Keratinocyte (primary cell): ENCODE measurements around the gene PCTP. TPM values are rescaled to one million over a fixed set of nuclear protein-coding genes. Genes with fewer than 3 reads are reported as not detected.
A peak's percentile ranks its signal among the peaks of the same experiment; 100 is the strongest.

Source experiments
- DNase-seq: peaks from one replicate; pipeline ENCODE4 v3.0.0-alpha.2; 2011; ENCODE audit warnings: low read depth, missing footprints, low spot score
- FAIRE-seq: peaks from 2 replicates; lab custom pipeline; 2011; peaks lifted over from hg19 to GRCh38; lab: Jason Lieb, UNC
- H2AFZ ChIP-seq: 2 replicates; pipeline ENCODE4 v1.6.0; 2012; ENCODE audit warnings: low read length, control low read depth, inconsistent platforms; ENCODE audit not compliant: control insufficient read depth
- H3K27ac ChIP-seq: 2 replicates; pipeline ENCODE4 v1.5.1; 2011; ENCODE audit warnings: low read length; ENCODE audit not compliant: control insufficient read depth, insufficient read depth
- H3K27me3 ChIP-seq: 3 replicates; pipeline ENCODE4 v1.6.0; 2011; ENCODE audit warnings: low read length; ENCODE audit not compliant: control insufficient read depth, insufficient read depth; ENCODE audit errors: extremely low read depth
- H3K36me3 ChIP-seq, 2 experiments: 2 replicates in 1 of 2; 3 replicates in 1 of 2; pipeline ENCODE4 v1.5.1; 2011; ENCODE audit warnings: low read length in 2 of 2, mild to moderate bottlenecking in 1 of 2; ENCODE audit not compliant: control insufficient read depth in 2 of 2, insufficient read depth in 2 of 2; ENCODE audit errors: extremely low read depth in 1 of 2
- H3K4me1 ChIP-seq: 3 replicates; pipeline ENCODE4 v1.5.1; 2011; ENCODE audit warnings: low read length; ENCODE audit not compliant: control insufficient read depth, insufficient read depth; ENCODE audit errors: extremely low read depth
- H3K4me2 ChIP-seq: 3 replicates; pipeline ENCODE4 v1.6.0; 2011; ENCODE audit warnings: low read depth, low read length; ENCODE audit not compliant: control insufficient read depth, insufficient read depth; ENCODE audit errors: extremely low read depth
- H3K4me3 ChIP-seq, 3 experiments: fragments of 200-600 bp in 1 of 3; sonication (generic) in 1 of 3; 2 replicates in 2 of 3; 3 replicates in 1 of 3; pipeline ENCODE4 v1.5.1; 2011 to 2016; ENCODE audit warnings: low read length in 3 of 3, mild to moderate bottlenecking in 3 of 3, control low read depth in 2 of 3, inconsistent platforms in 1 of 3, low read depth in 1 of 3, mixed read lengths in 1 of 3, mixed run types in 1 of 3, moderate library complexity in 1 of 3; ENCODE audit not compliant: control insufficient read depth in 2 of 3, insufficient read depth in 2 of 3; ENCODE audit errors: extremely low read depth in 1 of 3
- H3K79me2 ChIP-seq: 2 replicates; pipeline ENCODE4 v1.6.0; 2012; ENCODE audit warnings: low read length; ENCODE audit not compliant: control insufficient read depth, insufficient read depth
- H3K9ac ChIP-seq: 3 replicates; pipeline ENCODE4 v1.6.0; 2011; ENCODE audit warnings: low read length; ENCODE audit not compliant: control insufficient read depth, insufficient read depth; ENCODE audit errors: extremely low read depth
- H3K9me1 ChIP-seq: 3 replicates; pipeline ENCODE4 v1.6.0; 2011; ENCODE audit warnings: low read length; ENCODE audit not compliant: control insufficient read depth, insufficient read depth; ENCODE audit errors: extremely low read depth
- H3K9me3 ChIP-seq: 2 replicates; pipeline ENCODE4 v1.5.1; 2012; ENCODE audit warnings: low read depth, low read length; ENCODE audit not compliant: control insufficient read depth
- H4K20me1 ChIP-seq: 3 replicates; pipeline ENCODE4 v1.6.0; 2011; ENCODE audit warnings: low read length; ENCODE audit not compliant: control insufficient read depth, insufficient read depth; ENCODE audit errors: extremely low read depth
- EZH2 ChIP-seq: IDR thresholded peaks from one replicate; pipeline ENCODE4 v1.6.1; 2012; ENCODE audit warnings: inconsistent platforms, mild to moderate bottlenecking, low read length, moderate library complexity
- dilution Hi-C: fragments of 300-500 bp; cut with MboI; formaldehyde crosslinking; loops from one replicate; pipeline ENCODE4 v1.7.0; 2020; ENCODE audit warnings: low sequenced_read_pairs; ENCODE audit not compliant: extremely low pct_ligation_motif_present
- polyA plus RNA-seq, 5 experiments: library from polyadenylated mRNA; depleted of rRNA in 3 of 5; stranded (reverse) in 3 of 5; stranded (forward) in 1 of 5; unstranded in 1 of 5; fragments of >200 nt; gene quantifications; 1 replicate in 1 of 5; 2 replicates in 3 of 5; 3 replicates in 1 of 5; pipeline versions ENCODE4 v1.2.1 to v1.2.3, GENCODE V29; 2011 to 2012; ENCODE audit warnings: missing spikeins in 2 of 5, low read depth in 1 of 5, low replicate concordance in 1 of 5
- TF ChIP-seq, protein P1 (sequence below), 3 experiments: IDR thresholded peaks in 1 of 3; conservative IDR thresholded peaks in 1 of 3; optimal IDR thresholded peaks in 1 of 3; 2 replicates in 2 of 3; 3 replicates in 1 of 3; pipeline versions ENCODE3 to v1.5.1; 2011; ENCODE audit warnings: low read length in 3 of 3, mild to moderate bottlenecking in 3 of 3, moderate library complexity in 2 of 3, control low read depth in 1 of 3, inconsistent platforms in 1 of 3; ENCODE audit not compliant: insufficient read depth in 2 of 3; ENCODE audit errors: extremely low read depth in 1 of 3

The PCTP gene
- polyA plus RNA-seq, 1 donor (not counting 4 experiments of a cell fraction or from before 2014, with no cell fraction given) = 29.5 TPM

- no peaks in the 10 kb centered on the region for H3K9me1 ChIP-seq
- no peaks in the 10 kb centered on the region for H3K36me3 ChIP-seq
- H3K4me2 ChIP-seq = peak overlapping the region; percentile 30
- H2AFZ ChIP-seq = no peak overlapping the region
- H3K4me3 ChIP-seq = no peak overlapping the region
- TF ChIP-seq, protein P1, sequence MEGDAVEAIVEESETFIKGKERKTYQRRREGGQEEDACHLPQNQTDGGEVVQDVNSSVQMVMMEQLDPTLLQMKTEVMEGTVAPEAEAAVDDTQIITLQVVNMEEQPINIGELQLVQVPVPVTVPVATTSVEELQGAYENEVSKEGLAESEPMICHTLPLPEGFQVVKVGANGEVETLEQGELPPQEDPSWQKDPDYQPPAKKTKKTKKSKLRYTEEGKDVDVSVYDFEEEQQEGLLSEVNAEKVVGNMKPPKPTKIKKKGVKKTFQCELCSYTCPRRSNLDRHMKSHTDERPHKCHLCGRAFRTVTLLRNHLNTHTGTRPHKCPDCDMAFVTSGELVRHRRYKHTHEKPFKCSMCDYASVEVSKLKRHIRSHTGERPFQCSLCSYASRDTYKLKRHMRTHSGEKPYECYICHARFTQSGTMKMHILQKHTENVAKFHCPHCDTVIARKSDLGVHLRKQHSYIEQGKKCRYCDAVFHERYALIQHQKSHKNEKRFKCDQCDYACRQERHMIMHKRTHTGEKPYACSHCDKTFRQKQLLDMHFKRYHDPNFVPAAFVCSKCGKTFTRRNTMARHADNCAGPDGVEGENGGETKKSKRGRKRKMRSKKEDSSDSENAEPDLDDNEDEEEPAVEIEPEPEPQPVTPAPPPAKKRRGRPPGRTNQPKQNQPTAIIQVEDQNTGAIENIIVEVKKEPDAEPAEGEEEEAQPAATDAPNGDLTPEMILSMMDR (optimal IDR thresholded peaks at IDR 0.05 in 1 of 3, IDR thresholded peaks at IDR 0.05 in 1 of 3, conservative IDR thresholded peaks at IDR 0.05 in 1 of 3; ENCODE audit: extremely low read depth in 1 of 3, insufficient read depth in 2 of 3, low read length in 3 of 3) = no peak
- TF ChIP-seq EZH2 = no peak
- no peaks in the 10 kb centered on the region for H3K27me3 ChIP-seq
- FAIRE-seq (peak; percentile 71), DNase-seq (no peak)
- H3K9me3 ChIP-seq = no peaks in the 10 kb centered on the region
- H3K4me1 ChIP-seq = peaks cover 20% of the 10 kb centered on the region
- dilution Hi-C loops = no loop called here
- peak overlapping the region; percentile 15 for H3K27ac ChIP-seq
- no peaks in the 10 kb centered on the region for H3K79me2 ChIP-seq
- H4K20me1 ChIP-seq = no peaks in the 10 kb centered on the region
- H3K9ac ChIP-seq = no peak overlapping the region
These were observed 16.6 kb upstream of the PCTP start for GRCh38 chr17:55734128-55734781.

DNA sequence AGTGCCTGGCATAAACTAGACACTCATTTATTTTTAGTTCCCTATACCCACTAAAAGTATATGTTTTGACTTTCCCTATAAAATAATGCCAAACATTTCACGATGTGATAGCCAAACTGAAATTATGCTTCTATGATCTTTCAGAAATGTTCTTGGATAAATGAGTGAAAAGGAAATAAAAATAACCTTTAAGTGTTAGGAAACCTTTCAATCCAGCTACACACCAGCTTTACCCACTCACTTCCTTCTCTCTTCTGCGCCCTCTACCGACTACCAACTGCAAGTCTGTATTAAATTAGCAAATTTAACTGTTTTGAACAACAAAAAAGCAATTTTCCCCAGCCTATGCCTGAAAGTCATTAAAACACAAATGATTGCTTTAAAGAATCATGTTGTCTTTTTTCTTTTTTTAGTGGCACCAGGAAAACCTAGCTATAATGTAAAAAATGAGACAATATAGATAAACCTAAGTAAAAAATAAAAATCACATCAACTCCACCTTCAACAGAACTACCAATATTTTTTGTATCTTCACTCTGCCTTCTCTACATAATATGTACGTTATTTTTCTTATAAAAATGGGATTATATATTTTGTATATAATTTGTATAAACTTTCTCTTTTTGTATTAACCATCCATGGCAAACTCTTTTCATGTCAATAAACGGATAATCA is 15.0 kb upstream of the PCTP start:
- H3K27me3 ChIP-seq = no peaks in the 10 kb centered on the region
- no peak for TF ChIP-seq EZH2
- TF ChIP-seq, protein P1 (optimal IDR thresholded peaks at IDR 0.05 in 1 of 3, IDR thresholded peaks at IDR 0.05 in 1 of 3, conservative IDR thresholded peaks at IDR 0.05 in 1 of 3; ENCODE audit: extremely low read depth in 1 of 3, insufficient read depth in 2 of 3, low read length in 3 of 3) = peak; percentile 56 to 64 (median 64)
- dilution Hi-C loops = no loop called here
- no peaks in the 10 kb centered on the region for H3K36me3 ChIP-seq
- H3K4me2 ChIP-seq = no peak overlapping the region
- no peak overlapping the region for H3K9ac ChIP-seq
- FAIRE-seq (peak; percentile 41), DNase-seq (no peak)
- no peaks in the 10 kb centered on the region for H4K20me1 ChIP-seq
- H3K4me1 ChIP-seq = peaks cover 20% of the 10 kb centered on the region
- no peaks in the 10 kb centered on the region for H3K79me2 ChIP-seq
- H3K4me3 ChIP-seq = no peak overlapping the region
- no peak overlapping the region for H3K27ac ChIP-seq
- H3K9me1 ChIP-seq = no peaks in the 10 kb centered on the region
- H2AFZ ChIP-seq = no peak overlapping the region
- H3K9me3 ChIP-seq = no peaks in the 10 kb centered on the region
